Nephron (organoid): Measurements from ENCODE around the gene ESYT1.
"Not testable (repeated sequence)": the region's sequence is repeated elsewhere in the genome, so short reads cannot be mapped to it uniquely, and the experiment has no call there.

Experiments
- H3K27ac Mint-ChIP-seq, 3 experiments: 2 replicates each; pipeline ENCODE4 v1.8.0; 2020; ENCODE audit warnings: mixed read lengths in 3 of 3, mild to moderate bottlenecking in 2 of 3, moderate library complexity in 1 of 3
- H3K27me3 Mint-ChIP-seq: 2 replicates; pipeline ENCODE4 v1.8.0; 2021; ENCODE audit warnings: low read depth, mild to moderate bottlenecking, moderate library complexity, mixed read lengths
- H3K36me3 Mint-ChIP-seq: 2 replicates; pipeline ENCODE4 v1.8.0; 2020; ENCODE audit warnings: low read depth, mixed read lengths
- H3K4me1 Mint-ChIP-seq: 2 replicates; pipeline ENCODE4 v1.8.0; 2020; ENCODE audit warnings: mixed read lengths
- H3K4me3 Mint-ChIP-seq, 3 experiments: 2 replicates each; pipeline ENCODE4 v1.8.0; 2020; ENCODE audit warnings: mild to moderate bottlenecking in 3 of 3, mixed read lengths in 3 of 3, moderate library complexity in 2 of 3
- H3K9me3 Mint-ChIP-seq: 2 replicates; pipeline ENCODE4 v1.8.0; 2020; ENCODE audit warnings: mixed read lengths
- CTCF ChIP-seq, 3 experiments: fragments of 200-600 bp; sonication (generic); IDR thresholded peaks; one replicate each; pipeline ENCODE4 v1.5.0; 2021; ENCODE audit warnings: antibody characterized with exemption in 3 of 3; ENCODE audit not compliant: unreplicated experiment in 3 of 3

ESYT1 gene

GRCh38 chr12:56152756-56153677 is 24.9 kb downstream of the ESYT1 start:
- Mint-ChIP-seq H3K4me1 (peaks cover 59% of the 10 kb centered on the region), H3K9me3 (no peaks in the 10 kb centered on the region), H3K27ac (peak overlapping the region; percentile 87 to 97 (median 93)), H3K27me3 (no peaks in the 10 kb centered on the region), H3K36me3 (peaks cover 13% of the 10 kb centered on the region), H3K4me3 (peak overlapping the region; percentile 97 to 100 (median 99))
- TF ChIP-seq CTCF (IDR thresholded peaks at IDR 0.05; ENCODE audit: unreplicated experiment in 3 of 3) = no peak

- peak overlapping the region; percentile 87 to 97 (median 93) for H3K27ac Mint-ChIP-seq
- peaks cover 13% of the 10 kb centered on the region for H3K36me3 Mint-ChIP-seq
- H3K27me3 Mint-ChIP-seq = no peaks in the 10 kb centered on the region
- no peak for TF ChIP-seq CTCF (IDR thresholded peaks at IDR 0.05; ENCODE audit: unreplicated experiment in 3 of 3)
- H3K4me1 Mint-ChIP-seq = peaks cover 59% of the 10 kb centered on the region
- peak overlapping the region; percentile 97 to 100 (median 99) for H3K4me3 Mint-ChIP-seq
- H3K9me3 Mint-ChIP-seq = no peaks in the 10 kb centered on the region
Measured at GRCh38 chr12:56153678-56154065, 25.6 kb downstream of the ESYT1 start.

- H3K27ac Mint-ChIP-seq = peak overlapping the region; percentile 87 to 97 (median 93)
- H3K4me3 Mint-ChIP-seq = peak overlapping the region; percentile 97 to 100 (median 99)
- H3K4me1 Mint-ChIP-seq = peaks cover 64% of the 10 kb centered on the region
- no peaks in the 10 kb centered on the region for H3K9me3 Mint-ChIP-seq
- H3K27me3 Mint-ChIP-seq = no peaks in the 10 kb centered on the region
- peaks cover 17% of the 10 kb centered on the region for H3K36me3 Mint-ChIP-seq
- no peak for TF ChIP-seq CTCF (IDR thresholded peaks at IDR 0.05; ENCODE audit: unreplicated experiment in 3 of 3)
Measured at GRCh38 chr12:56154246-56154771, 26.2 kb downstream of the ESYT1 start.

- no peak for TF ChIP-seq CTCF (IDR thresholded peaks at IDR 0.05; ENCODE audit: unreplicated experiment in 3 of 3)
- Mint-ChIP-seq H3K4me3 (peak overlapping the region; percentile 96 to 100 (median 99)), H3K36me3 (peaks cover 21% of the 10 kb centered on the region), H3K27me3 (no peaks in the 10 kb centered on the region), H3K4me1 (peaks cover 69% of the 10 kb centered on the region), H3K9me3 (no peaks in the 10 kb centered on the region), H3K27ac (peak overlapping the region; percentile 87 to 97 (median 93))
Measured at GRCh38 chr12:56154818-56155217, 26.8 kb downstream of the ESYT1 start.

- Mint-ChIP-seq H3K27ac (peak overlapping the region; percentile 87 to 97 (median 93)), H3K4me1 (peaks cover 71% of the 10 kb centered on the region), H3K27me3 (no peaks in the 10 kb centered on the region), H3K4me3 (peak overlapping the region; percentile 96 to 100 (median 99)), H3K9me3 (no peaks in the 10 kb centered on the region), H3K36me3 (peaks cover 27% of the 10 kb centered on the region)
- no peak for TF ChIP-seq CTCF (IDR thresholded peaks at IDR 0.05; ENCODE audit: unreplicated experiment in 3 of 3)
Measured at GRCh38 chr12:56155256-56155845, 27.3 kb downstream of the ESYT1 start.

GRCh38 chr12:56156464-56157200 is 28.6 kb downstream of the ESYT1 start:
- Mint-ChIP-seq H3K4me3 (peak overlapping the region; percentile 94 to 100 (median 96)), H3K4me1 (peaks cover 73% of the 10 kb centered on the region), H3K27ac (peak overlapping the region; percentile 99 to 100 (median 100)), H3K36me3 (peaks cover 38% of the 10 kb centered on the region)
- H3K27me3 Mint-ChIP-seq, H3K9me3 Mint-ChIP-seq: not testable (repeated sequence)
